SK-N-SH (cell line): ENCODE results near the gene SLC25A44. TPM values are rescaled to one million over a fixed set of nuclear protein-coding genes. Genes with fewer than 3 reads are reported as not detected.

ENCODE experiments used
- CTCF ChIA-PET: fragments of 300-600, 350-600 bp; formaldehyde crosslinking; extraction: SDS; loops from one replicate; lab custom pipeline; 2021; lab: Yijun Ruan, JAX
- POLR2A ChIA-PET: fragments of 350-600 bp; sonication (Branson Sonifier 250); formaldehyde crosslinking; extraction: SDS; loops from one replicate; lab custom pipeline; 2020; ENCODE audit warnings: antibody characterized with exemption, inconsistent platforms; lab: Yijun Ruan, JAX
- DNase-seq: peaks from one replicate; pipeline ENCODE4 v3.0.0; 2012
- H2AFZ ChIP-seq: fragments of 200-600 bp; sonication (generic); 2 replicates; pipeline ENCODE4 v1.8.1; 2016; ENCODE audit warnings: antibody characterized with exemption, mild to moderate bottlenecking, low read depth
- H3F3A ChIP-seq: fragments of 200-600 bp; sonication (generic); replicated peaks from 2 replicates; pipeline ENCODE3; 2016; ENCODE audit warnings: antibody characterized with exemption, mild to moderate bottlenecking; ENCODE audit not compliant: insufficient read depth
- H3K27ac ChIP-seq, 2 experiments: fragments of 200-500 bp in 1 of 2; fragments of 200-600 bp in 1 of 2; sonication (Bioruptor generic) in 1 of 2; sonication (generic), shearing (Covaris generic) in 1 of 2; 2 replicates each; pipeline versions ENCODE4 v1.5.1 to v1.6.1; 2014 to 2016; ENCODE audit warnings: low read depth in 2 of 2, inconsistent platforms in 1 of 2, low read length in 1 of 2, mild to moderate bottlenecking in 1 of 2, mixed read lengths in 1 of 2
- H3K27me3 ChIP-seq: fragments of 200-600 bp; sonication (generic), shearing (Covaris generic); 2 replicates; pipeline ENCODE4 v1.6.1; 2016; ENCODE audit warnings: mixed run types; ENCODE audit not compliant: insufficient read depth
- H3K36me3 ChIP-seq, 2 experiments: fragments of 200-500 bp in 1 of 2; fragments of 200-600 bp in 1 of 2; sonication (Bioruptor generic) in 1 of 2; sonication (generic) in 1 of 2; replicated peaks in 1 of 2; 2 replicates each; pipeline versions ENCODE3 to v1.5.1; 2014 to 2016; ENCODE audit warnings: low read length in 1 of 2, mild to moderate bottlenecking in 1 of 2; ENCODE audit not compliant: insufficient read depth in 2 of 2, control insufficient read depth in 1 of 2
- H3K4me1 ChIP-seq, 2 experiments: fragments of 200-500 bp in 1 of 2; fragments of 200-600 bp in 1 of 2; sonication (Bioruptor generic) in 1 of 2; sonication (generic), shearing (Covaris generic) in 1 of 2; 2 replicates each; pipeline versions ENCODE4 v1.5.1 to v1.6.1; 2014 to 2016; ENCODE audit warnings: low read depth in 1 of 2, low read length in 1 of 2, mixed run types in 1 of 2; ENCODE audit not compliant: insufficient read depth in 2 of 2, control insufficient read depth in 1 of 2
- H3K4me2 ChIP-seq: fragments of 200-600 bp; sonication (generic), shearing (Covaris generic); 2 replicates; pipeline ENCODE4 v1.6.1; 2017; ENCODE audit warnings: mixed run types
- H3K4me3 ChIP-seq, 2 experiments: fragments of 200-500 bp in 1 of 2; fragments of 200-600 bp in 1 of 2; sonication (Bioruptor generic) in 1 of 2; sonication (generic), shearing (Covaris generic) in 1 of 2; 2 replicates each; pipeline versions ENCODE4 v1.5.1 to v1.8.1; 2014 to 2016; ENCODE audit warnings: low read depth in 2 of 2, inconsistent platforms in 1 of 2, low read length in 1 of 2, mild to moderate bottlenecking in 1 of 2, mixed read lengths in 1 of 2, moderate library complexity in 1 of 2
- H3K79me2 ChIP-seq: fragments of 200-600 bp; sonication (generic); 2 replicates; pipeline ENCODE4 v1.8.1; 2017; ENCODE audit warnings: mild to moderate bottlenecking; ENCODE audit not compliant: insufficient read depth
- H3K9ac ChIP-seq: fragments of 200-600 bp; sonication (generic); 2 replicates; pipeline ENCODE4 v1.6.1; 2017; ENCODE audit warnings: mixed run types
- H3K9me2 ChIP-seq: fragments of 200-600 bp; sonication (generic); 2 replicates; pipeline ENCODE4 v1.6.1; 2017; ENCODE audit warnings: mixed run types
- H3K9me3 ChIP-seq: fragments of 200-600 bp; sonication (generic); 2 replicates; pipeline ENCODE4 v1.6.1; 2017; ENCODE audit warnings: mixed run types, mild to moderate bottlenecking, moderate library complexity
- H4K20me1 ChIP-seq: fragments of 200-600 bp; sonication (generic); 2 replicates; pipeline ENCODE4 v1.6.1; 2017; ENCODE audit warnings: mild to moderate bottlenecking, mixed run types; ENCODE audit not compliant: insufficient read depth
- ELF1 ChIP-seq: IDR thresholded peaks from 2 replicates; pipeline ENCODE4 v1.4.0; 2012
- EZH2phosphoT487 ChIP-seq: fragments of 200-600 bp; sonication (generic); IDR thresholded peaks from 2 replicates; pipeline ENCODE4 v1.6.1; 2017; ENCODE audit warnings: low read depth, mixed run types, mild to moderate bottlenecking, antibody characterized with exemption, moderate library complexity, borderline replicate concordance
- FOXJ3 ChIP-seq: sonication (generic); formaldehyde crosslinking; IDR thresholded peaks from 2 replicates; pipeline ENCODE4 v1.5.1; 2020; ENCODE audit warnings: mild to moderate bottlenecking, missing genetic modification reagents
- FOXM1 ChIP-seq: IDR thresholded peaks from 2 replicates; pipeline ENCODE4 v1.4.0; 2012; ENCODE audit warnings: low read depth, mild to moderate bottlenecking
- JUND ChIP-seq: IDR thresholded peaks from 2 replicates; pipeline ENCODE4 v1.4.0; 2012
- NRF1 ChIP-seq: IDR thresholded peaks from 2 replicates; pipeline ENCODE4 v1.6.1; 2012; ENCODE audit warnings: low read depth, mild to moderate bottlenecking, low read length
- POLR2AphosphoS5 ChIP-seq: IDR thresholded peaks from 2 replicates; pipeline ENCODE4 v1.6.1; 2012; ENCODE audit warnings: low read depth, low read length
- RFX5 ChIP-seq: IDR thresholded peaks from 2 replicates; pipeline ENCODE4 v1.6.1; 2012; ENCODE audit warnings: mild to moderate bottlenecking, improper control_type of control experiment, low read length
- TAF1 ChIP-seq: IDR thresholded peaks from 2 replicates; pipeline ENCODE4 v1.6.1; 2012; ENCODE audit warnings: low read depth, mild to moderate bottlenecking, low read length, moderate library complexity, borderline replicate concordance
- WGBS: methylation state at CpG from one replicate; pipeline ENCODE4 v1.1.6; 2017; ENCODE audit warnings: low lambda C conversion rate; 5-methylcytosine and 5-hydroxymethylcytosine counted together
- polyA plus RNA-seq, 3 experiments: library from polyadenylated mRNA; depleted of rRNA; stranded (reverse); fragments of >200 nt; gene quantifications; 2 replicates each; pipeline ENCODE4 v1.2.3, GENCODE V29; 2012
- TF ChIP-seq, protein P1 (sequence below): fragments of 150-350 bp; IDR thresholded peaks from 2 replicates; pipeline ENCODE4 v1.6.1; 2016; ENCODE audit warnings: mild to moderate bottlenecking, low read depth, low read length
- TF ChIP-seq, protein P2 (sequence below): IDR thresholded peaks from 2 replicates; pipeline ENCODE4 v1.4.0; 2012; ENCODE audit warnings: low read depth, borderline replicate concordance

The SLC25A44 gene
- polyA plus RNA-seq, 1 of the 3 experiments (the other 2 are of a cell fraction) = 28.5 TPM

DNA sequence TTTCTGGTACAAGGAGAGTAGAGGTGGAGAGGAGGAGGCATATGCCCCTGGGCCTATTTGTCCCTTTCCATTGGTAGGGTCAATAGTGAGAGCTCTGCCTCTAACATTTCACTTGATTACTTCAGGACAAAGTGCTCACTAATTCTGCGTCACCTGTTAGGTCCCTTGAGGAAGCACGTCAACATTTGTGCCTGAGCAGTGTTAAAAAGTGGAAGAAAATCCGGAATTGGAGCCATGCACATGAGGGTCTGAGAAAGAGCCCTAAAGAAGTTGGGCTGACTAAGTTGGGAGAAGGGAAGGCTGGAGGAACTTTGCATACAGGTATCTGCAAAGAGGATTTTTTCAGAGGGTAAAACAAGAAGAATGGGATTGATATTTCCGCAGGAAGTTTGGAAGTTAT lies 1.9 kb downstream of the SLC25A44 start:
- Histone ChIP-seq H3K4me2 (no peak overlapping the region), H4K20me1 (0 out of 2 replicates have a peak, but pooled peaks cover 4% of the 10 kb centered on the region), H3K27me3 (no peaks in the 10 kb centered on the region), H3K4me1 (peaks cover 7 to 16% of the 10 kb centered on the region in 2 experiments; a peak in 2 of 4 replicates), H3K27ac (no peak overlapping the region), H3K4me3 (no peak overlapping the region), H3K79me2 (peaks cover 66% of the 10 kb centered on the region), H3K9me2 (no peaks in the 10 kb centered on the region), H3F3A (no peaks in the 10 kb centered on the region), H3K9me3 (no peaks in the 10 kb centered on the region), H2AFZ (no peak overlapping the region), H3K36me3 (peaks cover 9 to 33% of the 10 kb centered on the region in 2 experiments), H3K9ac (no peak overlapping the region)
- POLR2A ChIA-PET = no interaction called here
- WGBS = 91% methylated on average over 4 of the region's 4 CpGs
- CTCF ChIA-PET = interaction anchor here (1.1 to 1.4 kb wide), 3 partner anchors 13 to 105 kb away, joined by 3 read pairs; no protein-coding TSS in a partner anchor
- DNase-seq = no peak
- TF ChIP-seq POLR2AphosphoS5 (no peak), EZH2phosphoT487 (no peak), ELF1 (no peak), NRF1 (no peak)
- TF ChIP-seq, protein P1, sequence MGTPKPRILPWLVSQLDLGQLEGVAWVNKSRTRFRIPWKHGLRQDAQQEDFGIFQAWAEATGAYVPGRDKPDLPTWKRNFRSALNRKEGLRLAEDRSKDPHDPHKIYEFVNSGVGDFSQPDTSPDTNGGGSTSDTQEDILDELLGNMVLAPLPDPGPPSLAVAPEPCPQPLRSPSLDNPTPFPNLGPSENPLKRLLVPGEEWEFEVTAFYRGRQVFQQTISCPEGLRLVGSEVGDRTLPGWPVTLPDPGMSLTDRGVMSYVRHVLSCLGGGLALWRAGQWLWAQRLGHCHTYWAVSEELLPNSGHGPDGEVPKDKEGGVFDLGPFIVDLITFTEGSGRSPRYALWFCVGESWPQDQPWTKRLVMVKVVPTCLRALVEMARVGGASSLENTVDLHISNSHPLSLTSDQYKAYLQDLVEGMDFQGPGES = no peak
- TF ChIP-seq, protein P2, sequence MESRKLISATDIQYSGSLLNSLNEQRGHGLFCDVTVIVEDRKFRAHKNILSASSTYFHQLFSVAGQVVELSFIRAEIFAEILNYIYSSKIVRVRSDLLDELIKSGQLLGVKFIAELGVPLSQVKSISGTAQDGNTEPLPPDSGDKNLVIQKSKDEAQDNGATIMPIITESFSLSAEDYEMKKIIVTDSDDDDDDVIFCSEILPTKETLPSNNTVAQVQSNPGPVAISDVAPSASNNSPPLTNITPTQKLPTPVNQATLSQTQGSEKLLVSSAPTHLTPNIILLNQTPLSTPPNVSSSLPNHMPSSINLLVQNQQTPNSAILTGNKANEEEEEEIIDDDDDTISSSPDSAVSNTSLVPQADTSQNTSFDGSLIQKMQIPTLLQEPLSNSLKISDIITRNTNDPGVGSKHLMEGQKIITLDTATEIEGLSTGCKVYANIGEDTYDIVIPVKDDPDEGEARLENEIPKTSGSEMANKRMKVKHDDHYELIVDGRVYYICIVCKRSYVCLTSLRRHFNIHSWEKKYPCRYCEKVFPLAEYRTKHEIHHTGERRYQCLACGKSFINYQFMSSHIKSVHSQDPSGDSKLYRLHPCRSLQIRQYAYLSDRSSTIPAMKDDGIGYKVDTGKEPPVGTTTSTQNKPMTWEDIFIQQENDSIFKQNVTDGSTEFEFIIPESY = no peak

DNA sequence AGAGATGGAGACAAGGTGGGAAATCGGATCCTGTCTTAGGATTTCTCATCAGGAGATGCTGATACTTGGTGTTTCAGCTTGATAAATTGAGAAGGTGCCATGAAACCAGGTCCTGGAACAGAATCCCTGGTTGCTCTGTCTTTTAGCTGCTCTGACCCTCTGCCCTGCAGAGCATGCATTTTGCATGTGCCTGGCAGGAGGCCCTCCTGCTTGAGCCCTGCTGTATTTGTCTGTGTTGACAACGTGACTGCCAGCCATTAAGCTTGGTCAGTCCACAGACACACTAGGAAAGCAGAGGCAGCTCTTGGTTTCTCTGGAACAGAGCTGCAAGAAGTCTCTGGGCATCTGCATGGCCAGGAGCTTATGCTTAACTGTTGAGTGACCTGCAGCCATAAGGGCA lies 2.5 kb downstream of the SLC25A44 start:
- Histone ChIP-seq H3K9me3 (no peaks in the 10 kb centered on the region), H3K9me2 (no peaks in the 10 kb centered on the region), H3K27ac (no peak overlapping the region), H3K27me3 (no peaks in the 10 kb centered on the region), H3F3A (peaks cover 2% of the 10 kb centered on the region), H3K9ac (no peak overlapping the region), H3K36me3 (peaks cover 9 to 35% of the 10 kb centered on the region in 2 experiments), H3K4me3 (no peak overlapping the region), H2AFZ (no peak overlapping the region), H3K4me2 (no peak overlapping the region), H3K79me2 (peaks cover 66% of the 10 kb centered on the region), H3K4me1 (peaks cover 7 to 16% of the 10 kb centered on the region in 2 experiments; a peak in 2 of 4 replicates), H4K20me1 (0 out of 2 replicates have a peak, but pooled peaks cover 4% of the 10 kb centered on the region)
- CTCF ChIA-PET = interaction anchor here (0.9 to 1.4 kb wide), 4 partner anchors 14 to 105 kb away, joined by 3 to 4 read pairs (median 3); no protein-coding TSS in a partner anchor
- POLR2A ChIA-PET = no interaction called here
- DNase-seq = no peak
- TF ChIP-seq JUND = no peak
- TF ChIP-seq RFX5 = no peak
- TF ChIP-seq FOXM1 = no peak
- no peak for TF ChIP-seq TAF1
- TF ChIP-seq FOXJ3 (CRISPR knock-in tag) = no peak
- 63% methylated on average over 2 of the region's 2 CpGs for WGBS
